HT-29 (cell line): ENCODE results near the gene GAPT. TPM values are rescaled to one million over a fixed set of nuclear protein-coding genes. Genes with fewer than 3 reads are reported as not detected.
"Not testable (repeated sequence)": the region's sequence is repeated elsewhere in the genome, so short reads cannot be mapped to it uniquely, and the experiment has no call there.

Source experiments
- DNase-seq: peaks from one replicate; pipeline ENCODE4 v3.0.0-alpha.2; 2015; ENCODE audit warnings: low spot score
- small RNA-seq: library from RNA; depleted of rRNA; stranded (forward); fragments of <200 nt; gene quantifications from one replicate; pipeline ENCODE3, GENCODE V24; 2014
- total RNA-seq: library from RNA; depleted of rRNA; stranded (reverse); fragments of >200 nt; shearing (Covaris generic); gene quantifications from 2 replicates; pipeline ENCODE4 v1.2.3, GENCODE V29; 2014; rRNA removed

GAPT gene
- total RNA-seq, 1 experiment from 2014 or later = not detected

DNA sequence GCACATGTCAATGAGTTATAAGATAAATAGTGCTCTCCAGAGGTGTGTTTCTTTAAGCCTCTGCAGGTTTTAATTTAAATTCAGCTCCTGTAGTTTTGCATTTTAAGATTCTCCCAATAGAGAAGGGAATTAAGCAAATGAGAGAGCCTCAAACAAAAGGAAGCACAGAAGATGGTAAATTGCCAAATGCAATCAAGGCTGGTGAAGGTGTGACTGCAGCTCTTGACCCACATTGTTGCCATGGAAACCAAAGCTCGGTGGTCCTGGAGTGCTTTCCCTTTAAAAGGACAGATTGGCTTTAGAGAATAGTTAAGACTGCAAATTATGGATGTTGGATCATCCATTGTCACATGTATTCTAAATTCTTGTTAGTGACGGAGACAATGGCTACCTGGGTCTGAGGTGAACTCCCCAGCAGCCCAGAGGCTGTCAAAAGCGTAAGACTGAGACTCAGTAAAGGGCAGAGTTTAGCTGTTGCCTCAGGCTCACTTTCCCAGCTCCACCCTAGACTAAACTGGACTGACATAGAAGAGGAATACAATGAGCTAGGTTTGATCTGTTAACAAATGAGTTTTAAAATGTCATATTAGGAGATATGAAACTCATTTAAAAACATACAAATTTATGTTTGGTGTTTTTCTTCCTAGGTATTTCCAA lies 12.3 kb downstream of the GAPT start:
- no peak for DNase-seq

- DNase-seq = no peak
Measured at GRCh38 chr5:58504766-58505165, 13.5 kb downstream of the GAPT start.

- no peak for DNase-seq
Measured at GRCh38 chr5:58505502-58505901, 14.3 kb downstream of the GAPT start.

GRCh38 chr5:58505971-58506640 lies 14.9 kb downstream of the GAPT start:
- DNase-seq = no peak

- no peak for DNase-seq
Measured at GRCh38 chr5:58507715-58508114, 16.5 kb downstream of the GAPT start.

DNA sequence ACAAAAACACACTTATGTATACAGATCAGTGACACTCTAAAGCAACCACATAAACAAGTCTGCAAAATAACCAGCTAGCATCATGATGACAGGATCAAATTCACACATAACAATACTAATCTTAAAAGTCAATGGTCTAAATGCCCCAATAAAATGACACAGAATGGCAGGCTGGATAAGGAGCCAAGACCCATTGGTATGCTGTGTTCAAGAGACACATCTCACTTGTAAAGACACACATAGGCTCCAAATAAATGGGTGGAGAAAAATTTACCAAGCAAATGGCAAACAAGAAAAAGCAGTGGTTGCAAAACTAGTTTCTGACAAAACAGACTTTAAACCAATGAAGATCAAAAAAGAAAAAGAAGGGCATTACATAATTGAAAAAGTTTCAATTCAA lies 26.0 kb downstream of the GAPT start:
- no peak for DNase-seq

DNA sequence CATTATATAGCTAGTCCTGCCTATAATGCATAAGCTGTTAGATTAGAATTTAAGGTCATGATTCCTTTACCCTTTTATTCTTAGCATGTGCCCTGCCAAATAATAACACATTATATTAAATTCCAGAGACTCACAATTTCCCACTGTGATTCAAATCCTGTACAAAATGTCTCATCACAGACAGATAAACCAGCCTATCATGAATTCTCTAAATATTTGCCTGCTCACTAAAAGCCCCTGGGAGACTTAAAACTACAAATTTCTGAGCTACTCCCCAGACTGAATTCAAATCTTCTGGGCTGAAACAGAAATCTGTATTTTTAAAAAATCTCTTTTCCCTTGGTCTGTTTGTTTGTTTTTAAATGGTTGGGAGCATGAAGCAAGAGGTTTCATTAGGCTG lies 32.7 kb downstream of the GAPT start:
- no peak for DNase-seq

DNA sequence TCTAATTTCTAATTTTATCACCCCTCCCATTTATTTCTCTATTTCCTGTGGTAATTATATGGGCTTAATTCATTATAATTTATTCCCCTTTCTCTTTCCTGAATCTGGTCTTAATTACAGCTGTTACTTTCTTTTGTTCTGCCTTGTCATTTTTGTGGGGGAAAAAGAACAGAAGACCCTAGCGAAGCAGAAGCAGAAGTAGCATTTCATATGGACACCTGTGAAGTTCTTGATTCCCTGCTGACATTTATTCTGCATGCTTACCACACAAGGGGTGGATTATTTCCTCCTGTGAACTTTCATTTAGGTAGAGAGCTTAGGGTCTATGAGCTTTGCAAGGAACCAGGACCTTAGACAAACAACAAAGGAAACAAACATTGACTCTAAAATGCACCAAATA lies 33.3 kb downstream of the GAPT start:
- no peak for DNase-seq

- DNase-seq = no peak
Measured at GRCh38 chr5:58530942-58531490, 39.8 kb downstream of the GAPT start.

- DNase-seq = not testable (repeated sequence)
Measured at GRCh38 chr5:58541935-58542334, 50.7 kb downstream of the GAPT start.

DNA sequence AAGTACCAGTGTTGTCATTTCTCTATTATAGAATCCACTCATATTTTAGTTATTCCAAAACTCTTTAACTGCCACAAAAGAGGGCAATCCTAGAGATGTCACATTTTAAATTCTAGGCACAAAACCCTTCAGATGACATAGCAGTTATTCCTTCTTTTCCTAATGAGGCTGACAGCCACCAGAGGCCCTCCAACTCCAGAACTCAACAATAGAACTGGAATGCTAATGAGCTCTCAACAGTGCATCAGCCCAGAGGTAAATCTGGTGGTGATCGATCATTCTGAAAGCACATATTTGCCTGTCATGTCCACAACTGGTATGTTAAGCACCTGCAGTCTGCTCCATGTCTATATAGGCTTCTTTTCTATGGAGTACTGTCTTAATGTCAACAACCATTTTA lies 51.5 kb downstream of the GAPT start:
- DNase-seq = peak; percentile 12

GRCh38 chr5:58543723-58544122 lies 52.5 kb downstream of the GAPT start:
- no peak for DNase-seq

DNA sequence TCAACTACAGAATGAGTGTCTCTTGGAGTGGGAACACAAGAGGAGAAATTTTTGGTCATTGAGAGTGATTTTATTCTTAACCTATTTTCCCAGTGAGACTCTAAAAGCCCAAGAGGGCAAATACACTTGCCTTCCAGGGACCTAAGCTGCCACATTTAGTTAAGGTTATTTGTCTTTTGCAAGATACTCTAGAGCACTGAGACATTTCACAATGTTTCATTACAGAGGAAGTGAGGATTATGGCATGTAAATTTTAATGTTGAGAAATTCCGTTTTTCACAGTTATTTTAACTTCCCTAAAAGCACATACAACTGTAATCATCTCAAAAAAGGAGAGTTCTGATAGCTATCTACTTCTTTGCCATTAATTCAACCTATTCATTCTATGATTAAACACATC lies 53.0 kb downstream of the GAPT start:
- DNase-seq = no peak

GRCh38 chr5:58544926-58545325 lies 53.7 kb downstream of the GAPT start:
- no peak for DNase-seq

- DNase-seq = no peak
Measured at GRCh38 chr5:58545912-58546311, 54.7 kb downstream of the GAPT start.

Small RNA genes lying within 50 kb of the gene (small RNA-seq; reads per million reads assigned to genes)
- not detected for gene MIR548AE2

Other genes with a start within 250 kb of the GAPT start
- 984 and 1,144 TPM in 2 replicates for gene PLK2, start 31.3 kb upstream of the GAPT start, total RNA-seq
- gene RAB3C, start 91.6 kb downstream of the GAPT start, total RNA-seq = not detected in 2 replicates